Daoy (cell line): ENCODE results near the gene DPM1. TPM values are rescaled to one million over a fixed set of nuclear protein-coding genes. Genes with fewer than 3 reads are reported as not detected.

Experiments used
- DNase-seq: peaks from one replicate; pipeline ENCODE4 v3.0.0-alpha.2; 2015; ENCODE audit warnings: low read depth
- total RNA-seq: library from RNA; depleted of rRNA; stranded (reverse); fragments of >200 nt; shearing (Covaris generic); gene quantifications from 2 replicates; pipeline ENCODE4 v1.2.3, GENCODE V29; 2014

Gene DPM1
- total RNA-seq, 1 experiment from 2014 or later: 133 TPM

DNA sequence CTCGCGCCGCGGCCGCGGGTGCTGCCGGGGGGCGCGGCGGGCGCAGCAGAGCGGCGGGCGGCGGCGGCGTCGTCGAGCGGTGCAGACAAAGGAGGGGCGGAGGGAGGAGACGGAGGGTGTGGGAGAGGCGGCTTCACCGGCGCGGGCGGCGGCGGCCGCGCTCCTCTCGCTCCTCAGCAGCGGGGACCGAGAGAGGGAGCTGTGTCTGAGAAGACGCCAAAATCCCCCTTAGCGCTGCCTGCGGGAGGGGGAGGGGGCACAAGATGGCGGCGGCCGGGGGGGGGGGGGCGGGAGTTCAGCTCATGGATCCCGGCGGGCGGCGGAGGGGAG lies 27.4 kb downstream of the DPM1 start:
- DNase-seq: no peak

DNA sequence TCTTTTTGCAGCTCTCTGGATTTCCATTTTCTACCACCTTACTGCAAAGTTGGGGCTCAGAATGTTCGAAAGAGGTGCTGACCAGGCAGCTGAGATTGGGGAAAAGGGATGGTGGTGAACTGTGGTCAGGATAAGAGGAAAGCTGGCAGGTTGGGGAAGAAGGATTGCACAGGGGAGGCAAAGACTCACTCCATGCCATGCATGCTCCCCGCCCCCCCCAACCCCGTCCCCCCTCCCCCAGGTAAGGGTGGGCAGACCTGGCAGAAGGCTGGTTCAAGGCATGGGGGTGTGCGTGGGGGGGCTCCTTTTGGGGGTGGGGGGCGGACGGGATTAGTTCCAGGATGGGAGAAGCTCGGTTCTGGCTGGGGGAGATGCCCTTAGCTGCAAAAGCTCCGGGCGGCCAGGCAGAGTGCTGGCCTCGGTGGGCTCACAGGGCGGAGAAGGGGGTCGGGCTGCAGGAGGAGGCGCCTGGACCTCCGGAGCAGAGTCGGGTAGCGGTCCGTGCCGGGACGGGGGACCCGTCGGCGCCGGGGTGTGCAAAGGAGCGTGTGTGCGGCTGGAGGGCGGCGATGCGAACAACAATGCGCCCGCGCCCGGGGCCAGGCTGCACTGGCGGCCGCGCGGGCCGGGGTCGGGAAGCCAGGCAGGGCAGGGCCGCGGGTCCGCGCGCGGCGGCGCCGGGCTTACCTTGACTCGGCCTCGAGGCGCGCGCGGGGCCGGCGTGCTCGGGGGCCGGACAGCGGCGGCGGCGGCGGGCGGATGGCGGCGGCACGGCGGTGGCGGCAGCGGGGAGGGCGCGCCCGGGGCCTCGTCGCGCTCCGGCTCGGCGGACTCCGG lies 28.0 kb downstream of the DPM1 start:
- peak; percentile 22 for DNase-seq

DNA sequence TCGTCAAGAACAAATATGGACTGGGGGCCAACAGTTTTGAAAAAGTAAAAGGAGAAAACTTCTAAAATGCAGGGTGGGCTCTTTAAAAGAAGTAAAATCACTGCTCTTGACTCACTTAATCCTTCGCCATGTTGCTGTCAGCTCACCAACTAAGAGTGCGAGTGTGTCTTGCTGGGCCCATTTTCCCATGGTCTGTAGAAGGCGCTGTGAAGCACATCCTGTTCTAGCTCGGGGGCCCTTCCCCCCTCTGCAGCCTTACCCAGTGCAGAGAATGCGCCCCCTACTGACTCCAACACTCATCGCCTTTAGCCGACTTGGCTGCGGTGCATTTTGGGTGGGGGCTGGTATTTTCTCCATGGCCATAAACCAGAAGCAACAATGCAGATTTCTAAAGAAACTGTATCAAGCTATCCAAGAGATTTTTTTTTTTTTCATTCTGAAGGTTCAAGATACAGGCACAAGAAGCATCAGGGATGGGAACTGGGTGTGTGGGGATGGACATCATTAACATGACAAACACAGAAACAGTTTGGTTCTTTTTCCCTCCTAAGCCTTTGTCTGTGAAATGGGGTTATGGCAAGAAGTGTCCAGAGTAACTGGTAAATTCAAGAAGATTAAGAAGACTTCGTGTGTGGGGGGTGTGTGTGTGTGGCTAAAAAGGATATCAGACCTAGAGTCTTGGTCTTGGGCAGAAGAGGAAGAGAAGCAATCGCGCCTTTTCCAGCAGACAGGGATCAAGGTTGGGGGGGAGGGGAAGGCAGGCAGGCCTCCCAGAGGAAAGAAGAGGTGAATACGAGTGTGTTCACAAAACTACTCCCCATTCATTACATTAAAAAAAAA lies 28.8 kb downstream of the DPM1 start:
- peak; percentile 94 for DNase-seq

DNA sequence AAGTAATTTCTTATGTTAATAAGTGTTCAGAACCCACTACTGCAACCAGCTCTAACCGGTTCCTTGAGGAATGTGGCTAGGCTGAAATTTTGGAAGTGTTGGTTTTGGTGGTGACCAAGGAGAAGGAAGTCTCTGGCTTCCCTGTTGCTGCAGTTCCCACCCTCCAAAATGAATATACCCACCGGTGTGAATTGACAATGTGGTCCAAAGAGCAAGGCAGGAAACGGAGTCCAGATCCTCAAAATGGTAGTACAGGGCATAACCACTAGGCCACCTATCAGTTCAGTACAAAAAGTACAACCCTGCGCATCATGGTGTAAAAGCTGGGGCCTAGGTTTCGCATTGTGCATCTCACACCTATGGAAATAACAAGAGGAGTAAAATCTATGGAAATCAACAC lies 29.9 kb downstream of the DPM1 start:
- DNase-seq: no peak

DNA sequence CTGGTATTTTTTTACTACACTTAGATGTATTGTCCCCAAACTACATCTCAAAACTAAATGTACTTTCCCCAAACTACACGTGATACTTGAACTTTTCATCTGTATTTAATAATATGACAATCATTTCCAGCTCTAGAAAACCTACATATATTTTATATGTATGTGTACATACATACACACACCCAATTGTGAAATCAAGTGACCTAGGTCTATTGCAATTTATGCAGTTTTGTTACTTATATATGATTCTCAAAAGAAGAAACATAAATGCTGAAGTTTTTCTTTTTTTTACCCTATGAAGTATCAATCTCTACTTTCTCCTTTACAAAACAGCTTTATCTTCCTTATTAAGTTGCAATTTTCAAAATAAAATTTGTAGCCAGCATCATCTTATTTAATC lies 31.8 kb downstream of the DPM1 start:
- no peak for DNase-seq

DNA sequence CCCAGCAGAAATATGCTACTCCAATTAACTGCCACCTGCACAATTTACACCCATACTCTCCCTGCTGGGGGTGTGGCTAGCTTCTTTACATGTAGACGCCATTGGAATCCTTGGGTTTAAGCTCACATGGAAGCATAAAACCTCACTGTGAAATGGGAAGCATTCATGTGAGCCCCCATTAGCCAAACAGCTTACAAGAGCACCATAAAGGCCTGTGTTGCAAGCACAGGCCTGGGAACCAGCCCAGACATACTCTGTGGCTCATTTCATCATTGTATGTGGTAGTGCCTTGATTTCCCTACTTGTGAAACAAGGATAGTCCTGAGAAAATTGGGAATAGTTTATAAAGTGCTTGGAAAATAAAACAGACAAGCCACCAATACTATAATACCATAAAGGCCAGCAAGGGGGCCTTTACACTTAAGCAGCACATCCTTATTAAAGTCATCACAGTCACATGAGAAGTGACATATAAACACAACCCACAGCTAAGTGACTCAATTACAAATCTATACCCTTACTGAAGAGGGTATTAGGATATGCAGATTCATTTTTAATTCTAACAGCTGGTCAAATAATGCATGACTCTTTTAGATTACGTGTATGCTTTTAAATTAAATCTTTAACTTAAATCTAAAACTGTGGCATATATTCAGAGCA lies 33.9 kb downstream of the DPM1 start:
- no peak for DNase-seq

DNA sequence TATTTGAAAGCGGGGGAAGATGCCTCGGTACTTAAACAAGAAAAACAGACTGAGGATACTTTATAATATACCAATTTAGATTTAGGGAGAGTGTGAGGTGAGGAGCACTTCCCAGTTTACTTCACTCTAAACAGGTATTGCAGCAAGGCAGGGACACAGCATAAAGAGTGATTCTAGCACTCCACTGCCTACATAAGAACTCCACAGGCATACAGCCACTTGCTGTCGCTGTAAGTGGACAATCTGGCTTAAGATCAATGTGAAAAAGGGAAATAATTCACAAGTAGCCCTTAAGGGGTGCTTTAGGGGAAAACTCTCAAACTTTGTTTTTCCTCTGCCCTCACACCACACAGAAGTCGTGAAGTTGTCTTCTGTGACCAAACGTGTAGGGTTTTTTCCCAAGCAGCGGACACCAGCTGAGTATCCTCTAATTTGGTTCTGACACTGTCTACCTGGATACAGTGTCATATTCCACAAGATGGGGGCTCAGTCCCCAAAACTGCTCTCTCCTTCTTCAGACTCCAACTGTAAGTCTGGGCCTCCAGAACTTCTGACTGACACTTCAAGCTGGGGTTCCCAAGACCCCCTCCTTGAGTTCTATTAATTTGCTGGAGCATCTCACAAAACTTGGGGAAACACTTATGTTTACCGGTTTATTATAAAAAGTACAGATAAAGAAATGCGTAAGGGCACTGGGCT lies 36.4 kb downstream of the DPM1 start:
- DNase-seq: no peak

DNA sequence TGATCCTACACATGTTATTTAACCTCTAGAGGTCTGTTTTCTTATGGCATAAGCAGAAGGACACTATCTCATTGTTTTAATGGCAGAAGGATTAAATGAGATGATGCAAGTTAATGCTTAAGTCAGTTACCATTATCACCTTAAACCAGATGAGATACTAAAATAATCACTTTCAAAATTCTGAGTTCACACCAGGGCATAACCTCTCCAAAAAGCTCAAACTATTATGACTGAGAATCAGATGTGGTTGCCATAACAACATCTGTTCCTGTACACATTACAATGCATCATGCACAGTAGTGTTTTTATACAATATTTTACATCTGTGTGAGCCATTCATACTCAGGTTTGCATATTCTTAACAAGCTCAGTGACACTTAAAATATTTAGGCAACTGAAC lies 37.3 kb downstream of the DPM1 start:
- DNase-seq: no peak

DNA sequence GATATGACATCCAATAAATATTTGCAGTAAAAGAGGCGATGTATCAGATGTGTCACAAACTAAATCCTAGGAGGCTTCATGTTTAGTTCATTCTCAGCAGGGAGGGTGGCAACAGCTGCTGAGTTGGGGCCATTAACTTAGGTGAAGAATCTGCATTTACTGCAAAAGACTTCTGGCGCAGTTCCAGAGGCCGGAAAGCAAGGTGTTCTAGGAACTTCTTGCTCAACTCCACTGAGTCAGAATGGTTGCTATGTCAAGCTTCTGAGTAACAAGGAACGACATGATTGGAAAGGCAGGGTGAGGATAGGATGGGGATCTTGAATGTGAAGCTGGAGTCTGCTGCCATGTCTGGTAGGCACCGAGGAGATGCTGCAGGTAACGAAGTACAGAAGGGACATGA lies 38.8 kb downstream of the DPM1 start:
- peak; percentile 9 for DNase-seq

DNA sequence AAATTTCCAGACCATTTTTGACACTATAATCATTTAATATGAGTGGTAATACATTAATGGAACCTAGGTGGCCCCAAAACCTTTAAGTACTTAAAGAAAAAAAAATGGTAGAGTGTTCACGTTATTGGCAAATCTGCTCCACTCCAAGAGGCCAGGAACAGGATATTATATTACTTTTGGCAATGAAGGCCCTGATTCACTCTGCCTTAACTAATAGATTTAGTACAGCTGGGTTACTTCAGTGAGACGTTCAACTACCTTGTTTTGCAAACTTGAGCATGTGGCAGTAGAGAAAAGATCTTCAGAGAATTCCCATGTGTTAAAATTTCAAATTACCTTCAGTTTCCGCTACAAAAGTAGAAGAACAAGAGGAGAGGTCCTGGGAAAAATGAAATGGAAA lies 39.9 kb downstream of the DPM1 start:
- DNase-seq: no peak

DNA sequence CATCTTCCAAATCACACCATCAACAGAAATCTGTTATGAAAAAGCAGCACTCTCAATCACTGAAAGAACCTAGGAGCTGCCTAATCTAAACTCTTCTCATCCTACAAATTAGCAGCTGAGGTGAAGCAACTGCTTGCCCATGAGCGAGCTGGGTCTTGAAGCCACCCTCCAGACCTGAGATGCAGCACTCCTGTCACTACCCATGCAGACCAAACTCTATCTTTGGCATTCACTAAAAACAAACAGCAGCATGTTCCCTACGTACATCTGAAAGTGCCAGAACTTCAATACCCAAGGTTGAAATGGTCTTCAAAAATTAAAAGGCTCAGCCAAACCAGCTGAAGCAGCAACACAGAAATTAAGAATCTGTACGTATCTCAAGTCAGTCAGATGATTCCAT lies 41.4 kb downstream of the DPM1 start:
- DNase-seq: no peak

DNA sequence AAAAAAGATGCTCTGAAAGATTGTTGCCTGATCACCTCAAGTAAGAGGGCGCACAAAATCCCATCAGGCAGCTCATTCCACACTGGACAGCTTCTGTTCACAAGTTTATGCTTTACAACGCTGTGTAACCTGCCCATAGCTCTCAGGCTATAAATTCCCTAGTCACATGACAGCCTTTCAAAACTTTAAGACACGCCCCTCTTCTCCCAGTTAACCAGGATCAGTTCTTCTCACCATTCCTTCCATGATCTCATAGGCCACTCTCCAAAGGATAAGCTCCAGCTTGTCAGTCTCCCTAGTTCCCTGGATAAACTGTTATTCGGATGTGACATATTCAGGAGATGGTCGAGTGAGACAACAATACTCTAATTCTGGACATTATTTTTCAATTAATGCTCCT lies 42.1 kb downstream of the DPM1 start:
- peak; percentile 8 for DNase-seq

DNA sequence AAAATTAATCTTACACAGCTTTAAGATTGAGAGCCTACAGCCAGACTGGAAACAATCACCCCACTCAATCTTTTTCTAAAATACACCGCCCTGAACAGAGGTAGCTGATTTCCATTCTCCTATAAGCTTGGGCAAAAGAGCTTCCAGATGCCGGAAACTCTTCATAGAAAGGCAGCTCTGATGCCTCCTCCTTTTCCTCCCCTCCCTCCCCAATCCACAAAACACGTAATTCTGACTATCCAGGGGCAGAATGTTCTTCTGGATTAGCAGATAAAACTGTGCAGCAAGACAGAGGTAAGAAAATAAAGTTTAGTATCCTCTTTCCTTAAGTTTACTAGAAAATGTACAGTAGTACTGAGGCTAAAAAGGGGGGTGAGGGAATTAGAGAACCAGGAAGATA lies 42.9 kb downstream of the DPM1 start:
- DNase-seq: no peak

DNA sequence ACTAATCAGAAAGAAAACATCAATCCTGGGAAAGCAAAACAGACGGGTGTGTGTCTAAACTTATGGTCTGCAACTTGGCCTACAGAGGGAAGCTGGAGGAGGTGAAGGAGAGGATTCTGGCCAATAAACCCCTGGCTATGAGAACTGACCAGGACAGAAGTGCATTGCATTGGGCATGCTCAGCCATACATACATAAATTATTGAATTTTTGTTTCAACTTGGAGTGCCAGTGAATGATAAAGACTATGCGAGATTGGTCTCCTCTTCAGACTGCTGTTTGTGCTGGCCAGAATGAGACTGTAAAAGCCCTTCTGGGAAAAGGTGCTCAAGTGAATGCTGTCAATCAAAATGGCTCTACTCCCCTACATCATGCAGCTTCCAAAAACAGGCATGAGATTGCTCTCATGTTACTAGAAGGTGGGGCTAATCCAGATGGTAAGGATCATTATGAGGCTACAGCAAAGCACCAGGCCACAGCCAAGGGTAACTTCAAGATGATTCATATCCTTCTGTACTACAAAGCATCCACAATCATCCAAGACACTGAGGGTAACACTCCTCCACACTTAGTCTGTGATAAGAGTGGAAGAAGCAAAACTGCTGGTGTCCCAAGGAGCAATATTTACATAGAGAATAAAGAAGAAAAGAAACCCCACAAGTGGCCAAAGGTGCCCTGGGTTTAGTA lies 44.5 kb downstream of the DPM1 start:
- DNase-seq: peak; percentile 70

DNA sequence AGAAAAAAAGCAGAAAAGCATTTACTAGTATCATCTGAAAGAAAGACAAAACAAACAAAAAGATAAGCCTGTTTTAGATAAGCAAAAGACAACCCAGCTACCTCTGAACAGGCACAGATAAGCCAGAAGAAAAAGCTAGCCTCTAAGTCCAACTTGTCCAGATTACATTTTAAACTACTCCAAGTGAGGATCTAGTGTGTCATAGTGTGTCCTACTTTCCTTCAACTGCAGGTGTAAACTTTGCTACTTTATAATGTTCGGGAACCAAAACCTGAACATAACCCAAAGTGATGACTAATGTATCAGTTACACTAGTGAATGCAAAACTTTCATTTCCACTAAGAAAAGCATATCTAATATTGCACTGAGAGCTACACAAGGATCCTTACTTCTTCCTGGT lies 46.6 kb downstream of the DPM1 start:
- no peak for DNase-seq

DNA sequence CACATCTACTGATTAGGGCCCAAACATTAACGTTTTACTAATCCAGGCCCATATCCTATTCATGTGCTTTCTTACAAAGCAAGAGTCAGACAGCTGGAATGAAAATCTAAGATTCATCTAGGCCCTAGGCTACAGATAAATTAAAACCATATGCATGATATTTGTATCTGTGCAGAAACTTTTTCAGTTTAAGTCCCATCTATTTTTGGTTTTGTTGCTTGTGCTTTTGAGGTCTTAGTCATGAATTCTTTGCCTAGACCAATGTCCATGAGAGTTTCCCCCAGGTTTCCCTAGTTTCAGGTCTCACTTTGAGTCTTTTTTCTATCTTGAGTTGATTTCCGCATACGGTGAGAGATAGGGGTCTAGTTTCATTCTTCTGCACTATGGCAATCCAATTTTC lies 47.3 kb downstream of the DPM1 start:
- no peak for DNase-seq

DNA sequence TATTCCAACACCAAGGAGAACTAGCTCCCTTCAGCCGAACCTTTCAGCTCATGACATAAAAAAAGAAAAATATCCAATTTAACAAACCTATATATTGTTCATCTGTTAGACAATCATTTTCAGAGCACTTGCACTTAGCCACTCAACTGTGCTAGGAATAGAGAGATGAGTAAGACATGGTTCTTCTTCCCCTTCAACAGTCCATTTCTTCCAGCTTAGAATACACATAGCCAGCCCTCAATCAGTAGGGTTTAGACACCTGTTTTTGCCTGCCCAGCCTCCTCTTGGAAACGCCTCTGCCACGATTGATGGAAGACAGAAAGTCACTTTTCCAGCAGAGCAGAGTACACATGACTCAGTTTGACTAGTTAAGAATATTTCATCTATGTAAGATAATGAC lies 48.9 kb downstream of the DPM1 start:
- no peak for DNase-seq

DNA sequence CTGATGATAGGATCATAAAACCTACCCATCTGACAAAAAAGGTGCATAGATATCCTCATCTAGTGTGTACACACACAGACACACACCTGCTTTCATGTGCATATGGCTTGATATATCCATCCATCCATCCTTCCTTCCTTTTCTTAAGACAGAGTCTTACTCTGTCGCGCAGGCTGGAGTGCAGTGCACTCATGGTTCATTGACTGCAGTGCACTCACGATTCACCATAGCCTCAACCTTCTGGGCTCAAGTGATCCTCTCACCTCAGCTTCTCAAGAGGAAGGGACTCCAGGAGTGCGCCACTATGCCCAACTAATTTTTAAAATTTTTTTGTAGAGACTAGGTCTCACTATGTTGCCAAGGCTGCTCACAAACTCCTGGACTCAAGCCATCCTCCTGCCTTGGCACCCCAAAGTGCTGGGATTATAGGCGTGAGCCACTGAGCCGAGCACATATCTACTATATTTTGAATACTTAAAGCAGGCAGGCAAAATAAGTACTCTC lies 54.2 kb downstream of the DPM1 start:
- DNase-seq: no peak

DNA sequence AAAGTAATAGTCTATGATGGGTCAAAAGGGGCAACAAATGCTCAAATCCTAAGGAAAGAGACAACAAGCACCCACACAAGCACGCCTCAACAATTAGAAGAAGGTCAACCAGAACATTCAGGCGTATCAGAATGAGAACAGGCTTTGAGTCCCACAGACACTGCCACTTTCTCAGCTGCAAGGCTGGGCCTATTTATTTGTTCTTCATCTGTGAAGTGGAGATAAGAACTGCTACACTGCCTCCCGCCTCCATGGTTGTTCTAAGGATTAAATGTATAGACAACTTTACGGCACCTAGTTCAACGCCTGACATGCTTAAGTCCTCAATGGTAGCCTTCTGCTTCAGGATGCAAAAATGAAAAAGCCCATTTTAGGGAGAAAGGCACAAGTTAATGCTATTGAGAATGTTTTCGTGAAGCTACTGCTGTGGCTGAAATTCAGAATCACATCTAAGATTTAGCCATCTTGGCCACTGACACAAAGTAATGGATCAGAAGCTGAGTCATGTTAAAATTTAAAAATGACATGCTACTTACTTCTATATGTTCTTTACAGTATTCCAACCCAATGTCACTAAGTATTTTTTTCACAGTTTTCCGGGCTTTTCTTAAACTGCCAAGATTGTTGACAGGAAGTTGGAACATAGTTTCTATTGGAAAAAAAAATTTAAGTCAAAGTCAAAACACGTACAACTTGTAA lies 54.8 kb downstream of the DPM1 start:
- DNase-seq: no peak

DNA sequence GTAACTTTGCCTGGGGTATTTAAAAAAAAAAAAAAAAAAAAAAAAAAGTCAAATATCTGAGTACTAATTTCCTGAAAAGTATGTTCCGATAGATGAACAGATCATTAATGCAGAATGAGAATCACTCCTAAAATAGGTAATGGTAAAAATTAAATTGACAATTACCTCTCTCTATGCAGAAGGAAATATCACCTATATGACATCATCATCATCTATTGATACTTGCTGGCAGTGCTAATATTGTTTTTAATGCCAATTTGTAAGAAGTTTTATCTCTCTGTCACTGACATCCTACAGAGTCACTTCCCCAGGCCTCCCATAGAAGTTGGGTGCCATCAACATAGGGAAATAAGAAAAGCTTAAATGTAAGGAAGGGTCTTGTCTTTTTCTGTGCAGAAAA lies 57.0 kb downstream of the DPM1 start:
- no peak for DNase-seq

DNA sequence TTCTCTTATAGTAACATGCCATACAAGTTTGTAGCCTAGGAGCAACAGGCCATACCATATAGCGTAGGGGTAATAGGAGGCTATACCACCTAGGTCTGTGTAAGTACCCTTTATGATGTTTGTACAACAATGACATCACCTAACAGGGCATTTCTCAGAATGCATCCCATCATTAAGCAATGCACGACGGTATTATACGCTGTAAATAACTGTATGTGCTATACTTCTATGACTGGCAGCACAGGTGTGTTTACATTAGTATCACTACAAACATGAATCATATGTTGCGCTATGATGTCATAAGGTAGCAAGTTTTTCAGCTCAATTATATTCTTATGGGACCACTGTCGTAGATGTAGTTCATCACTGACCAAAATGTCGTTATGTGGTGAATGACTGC lies 58.1 kb downstream of the DPM1 start:
- DNase-seq: no peak
